GM23338 (cell line): Measurements from ENCODE around the gene ZNF292.

Source experiments
- CREB1 ChIP-seq: fragments of 250-450 bp; sonication (Bioruptor Pico); IDR thresholded peaks from 2 replicates; pipeline ENCODE4 v1.5.0; 2020; ENCODE audit warnings: low read depth, mild to moderate bottlenecking, moderate library complexity
- CTCF ChIP-seq, 2 experiments: fragments of 200-600 bp in 1 of 2; sonication (generic) in 1 of 2; conservative IDR thresholded peaks; 2 replicates each; pipeline versions ENCODE4 v1.5.1 to v1.6.1; 2016 to 2017; ENCODE audit warnings: antibody characterized with exemption in 2 of 2, low read depth in 2 of 2, mild to moderate bottlenecking in 2 of 2, moderate library complexity in 1 of 2
- EZH2 ChIP-seq: fragments of 200-600 bp; sonication (generic); IDR thresholded peaks from one replicate; pipeline ENCODE4 v1.8.0; 2017; ENCODE audit warnings: antibody characterized with exemption, mild to moderate bottlenecking, low read depth; ENCODE audit not compliant: unreplicated experiment
- POLR2AphosphoS5 ChIP-seq: IDR thresholded peaks from 2 replicates; pipeline ENCODE4 v1.6.1; 2016; ENCODE audit warnings: antibody characterized with exemption, low read depth
- REST ChIP-seq: IDR thresholded peaks from one replicate; pipeline ENCODE4 v1.6.1; 2018; ENCODE audit warnings: antibody characterized with exemption; ENCODE audit not compliant: unreplicated experiment

DNA sequence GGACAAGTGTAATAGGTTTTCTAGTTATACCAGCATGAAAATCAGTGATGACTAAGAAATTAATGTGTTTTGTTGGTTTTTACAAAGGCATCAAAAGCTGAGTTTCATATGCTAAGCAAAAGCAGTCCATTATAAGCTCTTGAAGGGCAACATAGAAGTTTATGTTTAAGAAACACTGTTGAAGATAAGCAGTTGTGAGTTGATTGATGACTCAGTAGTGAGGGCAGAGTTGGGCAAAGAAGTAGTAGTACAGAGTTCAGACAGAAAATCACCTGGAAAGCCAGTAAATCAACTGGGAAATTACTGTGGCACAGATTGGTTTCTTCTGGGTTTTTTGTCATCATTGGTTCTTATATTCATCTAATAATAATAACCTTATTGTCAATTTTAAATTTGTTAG, 89.0 kb downstream of the ZNF292 start:
- TF ChIP-seq CTCF (conservative IDR thresholded peaks at IDR 0.05; ENCODE audit: low read depth in 2 of 2) (no peak), POLR2AphosphoS5 (no peak), REST (no peak), CREB1 (CRISPR knock-in tag) (no peak), EZH2 (no peak)
